Neural crest cell (in vitro differentiated cells): ENCODE measurements around the gene EN1. TPM values are rescaled to one million over a fixed set of nuclear protein-coding genes. Genes with fewer than 3 reads are reported as not detected.

Experiments used
- DNase-seq: peaks from one replicate; pipeline ENCODE4 v3.0.0; 2021; ENCODE audit warnings: low read depth, mixed read lengths, low spot score
- H3K27ac Mint-ChIP-seq: one replicate; pipeline ENCODE4 v1.8.0; 2021; ENCODE audit warnings: mild to moderate bottlenecking, mixed read lengths; ENCODE audit not compliant: unreplicated experiment
- H3K27me3 Mint-ChIP-seq: 2 replicates; pipeline ENCODE4 v1.8.0; 2021; ENCODE audit warnings: low read depth, mild to moderate bottlenecking, mixed read lengths
- H3K36me3 Mint-ChIP-seq: 2 replicates; pipeline ENCODE4 v1.8.0; 2021; ENCODE audit warnings: low read depth, mild to moderate bottlenecking, mixed read lengths
- H3K4me1 Mint-ChIP-seq: 2 replicates; pipeline ENCODE4 v1.8.0; 2021; ENCODE audit warnings: mixed read lengths
- H3K4me3 Mint-ChIP-seq: one replicate; pipeline ENCODE4 v1.8.0; 2021; ENCODE audit warnings: mild to moderate bottlenecking, mixed read lengths
- H3K9me3 Mint-ChIP-seq: 2 replicates; pipeline ENCODE4 v1.8.0; 2021; ENCODE audit warnings: mixed read lengths
- total RNA-seq: library from RNA; stranded (reverse); gene quantifications from 2 replicates; pipeline ENCODE4 v1.2.1, GENCODE V29; 2021
- TF ChIP-seq, protein P1 (sequence below): fragments of 200-600 bp; sonication (generic); conservative IDR thresholded peaks from 2 replicates; pipeline ENCODE4 v1.5.0; 2021; ENCODE audit warnings: antibody characterized with exemption, mild to moderate bottlenecking

The EN1 gene
- total RNA-seq, 1 donor from 2014 or later, result 12.6 TPM

- Mint-ChIP-seq H3K4me1 (peaks cover 8% of the 10 kb centered on the region), H3K27me3 (peaks cover 95% of the 10 kb centered on the region), H3K36me3 (no peaks in the 10 kb centered on the region), H3K27ac (no peak overlapping the region), H3K9me3 (no peaks in the 10 kb centered on the region), H3K4me3 (no peak overlapping the region)
- TF ChIP-seq, protein P1, sequence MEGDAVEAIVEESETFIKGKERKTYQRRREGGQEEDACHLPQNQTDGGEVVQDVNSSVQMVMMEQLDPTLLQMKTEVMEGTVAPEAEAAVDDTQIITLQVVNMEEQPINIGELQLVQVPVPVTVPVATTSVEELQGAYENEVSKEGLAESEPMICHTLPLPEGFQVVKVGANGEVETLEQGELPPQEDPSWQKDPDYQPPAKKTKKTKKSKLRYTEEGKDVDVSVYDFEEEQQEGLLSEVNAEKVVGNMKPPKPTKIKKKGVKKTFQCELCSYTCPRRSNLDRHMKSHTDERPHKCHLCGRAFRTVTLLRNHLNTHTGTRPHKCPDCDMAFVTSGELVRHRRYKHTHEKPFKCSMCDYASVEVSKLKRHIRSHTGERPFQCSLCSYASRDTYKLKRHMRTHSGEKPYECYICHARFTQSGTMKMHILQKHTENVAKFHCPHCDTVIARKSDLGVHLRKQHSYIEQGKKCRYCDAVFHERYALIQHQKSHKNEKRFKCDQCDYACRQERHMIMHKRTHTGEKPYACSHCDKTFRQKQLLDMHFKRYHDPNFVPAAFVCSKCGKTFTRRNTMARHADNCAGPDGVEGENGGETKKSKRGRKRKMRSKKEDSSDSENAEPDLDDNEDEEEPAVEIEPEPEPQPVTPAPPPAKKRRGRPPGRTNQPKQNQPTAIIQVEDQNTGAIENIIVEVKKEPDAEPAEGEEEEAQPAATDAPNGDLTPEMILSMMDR, result no peak
- DNase-seq, result no peak
Measured at GRCh38 chr2:118830118-118830517, 17.3 kb downstream of the EN1 start.

GRCh38 chr2:118826093-118826492, 21.4 kb downstream of the EN1 start:
- Mint-ChIP-seq H3K9me3 (no peaks in the 10 kb centered on the region), H3K36me3 (no peaks in the 10 kb centered on the region), H3K4me1 (no peaks in the 10 kb centered on the region), H3K27ac (no peak overlapping the region), H3K27me3 (peaks cover 87% of the 10 kb centered on the region), H3K4me3 (no peak overlapping the region)
- DNase-seq, result no peak
- TF ChIP-seq, protein P1, result no peak

GRCh38 chr2:118823633-118824032, 23.8 kb downstream of the EN1 start:
- no peaks in the 10 kb centered on the region for H3K4me1 Mint-ChIP-seq
- H3K4me3 Mint-ChIP-seq, result no peak overlapping the region
- no peak for DNase-seq
- no peaks in the 10 kb centered on the region for H3K36me3 Mint-ChIP-seq
- peaks cover 86% of the 10 kb centered on the region for H3K27me3 Mint-ChIP-seq
- TF ChIP-seq, protein P1, result no peak
- no peaks in the 10 kb centered on the region for H3K9me3 Mint-ChIP-seq
- H3K27ac Mint-ChIP-seq, result no peak overlapping the region

- peaks cover 85% of the 10 kb centered on the region for H3K27me3 Mint-ChIP-seq
Measured at GRCh38 chr2:118822572-118822971, 24.9 kb downstream of the EN1 start.

DNA sequence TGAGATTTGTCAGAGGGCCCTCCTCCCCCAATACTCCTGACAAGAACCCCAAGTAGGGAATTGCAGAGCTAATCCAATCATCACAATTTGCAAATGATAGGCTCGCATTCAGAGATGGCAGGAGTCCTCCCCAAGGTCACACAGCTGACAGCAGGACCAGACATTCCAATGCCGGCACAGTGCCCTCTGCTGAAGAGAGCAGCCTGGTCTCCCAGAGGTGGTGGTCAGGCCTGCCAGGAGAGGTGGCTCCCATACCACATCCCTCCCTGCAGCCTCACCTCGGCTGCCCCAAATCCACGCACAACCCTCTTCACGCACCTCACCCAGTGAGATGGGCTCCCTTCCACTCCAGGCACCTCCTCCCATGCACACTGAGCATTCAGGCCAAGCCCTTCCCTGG, 25.4 kb downstream of the EN1 start:
- DNase-seq, result no peak
- H3K27ac Mint-ChIP-seq, result no peak overlapping the region
- H3K36me3 Mint-ChIP-seq, result no peaks in the 10 kb centered on the region
- TF ChIP-seq, protein P1, result no peak
- no peaks in the 10 kb centered on the region for H3K9me3 Mint-ChIP-seq
- H3K27me3 Mint-ChIP-seq, result peaks cover 87% of the 10 kb centered on the region
- no peak overlapping the region for H3K4me3 Mint-ChIP-seq
- no peaks in the 10 kb centered on the region for H3K4me1 Mint-ChIP-seq

More at GRCh38 chr2:118822572-118822971, 24.9 kb downstream of the EN1 start:
- H3K4me1 Mint-ChIP-seq, result no peaks in the 10 kb centered on the region
- no peak overlapping the region for H3K27ac Mint-ChIP-seq
- TF ChIP-seq, protein P1, result no peak
- H3K36me3 Mint-ChIP-seq, result no peaks in the 10 kb centered on the region
- no peaks in the 10 kb centered on the region for H3K9me3 Mint-ChIP-seq
- DNase-seq, result no peak
- no peak overlapping the region for H3K4me3 Mint-ChIP-seq

DNA sequence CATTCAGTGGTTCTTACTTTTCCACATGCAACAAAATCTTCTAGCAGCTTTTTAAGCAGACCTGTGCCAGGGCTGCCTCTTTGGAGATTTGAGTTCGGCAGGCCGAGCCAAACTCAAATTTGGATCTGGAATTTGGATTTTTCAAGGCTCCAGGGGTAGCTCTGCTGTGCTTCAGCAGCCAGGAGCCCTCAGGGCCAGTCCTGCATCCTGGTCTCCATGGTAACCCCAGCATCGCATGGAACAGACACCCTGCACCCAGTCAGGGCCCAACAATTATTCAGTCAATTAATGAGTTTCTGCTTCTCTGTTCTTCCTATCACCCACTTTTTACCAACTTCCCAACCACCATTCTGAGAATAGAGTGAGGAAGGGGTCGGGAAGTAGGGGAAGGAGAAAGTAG, 30.0 kb downstream of the EN1 start:
- TF ChIP-seq, protein P1, result no peak
- no peak for DNase-seq
- Mint-ChIP-seq H3K27me3 (peaks cover 61% of the 10 kb centered on the region), H3K4me3 (no peak overlapping the region), H3K9me3 (no peaks in the 10 kb centered on the region), H3K36me3 (no peaks in the 10 kb centered on the region), H3K27ac (no peak overlapping the region), H3K4me1 (peaks cover 5% of the 10 kb centered on the region)
